Measurements from ENCODE around the gene CLMN. TPM values are rescaled to one million over a fixed set of nuclear protein-coding genes. Genes with fewer than 3 reads are reported as not detected.

The CLMN gene
- total and polyA plus RNA-seq, 9 of the 15 experiments (the other 6 are each of a cell fraction or from before 2014, with no cell fraction given): 0.01 to 0.18 (median 0.07) TPM; not detected in 4

GRCh38 chr14:95293449-95293848, 26.3 kb downstream of the CLMN start (continued):
- TF ChIP-seq SRSF7 (optimal IDR thresholded peaks at IDR 0.05; ENCODE audit: low read depth, low read length) (no peak), AFF1 (IDR thresholded peaks at IDR 0.05; ENCODE audit: low read depth in 1 of 2, partially characterized antibody in 2 of 2) (no peak), RNF2 (IDR thresholded peaks at IDR 0.05) (no peak), UBTF (IDR thresholded peaks at IDR 0.05; ENCODE audit: borderline replicate concordance in 1 of 2, low read depth in 2 of 2, low read length in 2 of 2) (no peak), HNRNPL (IDR thresholded peaks at IDR 0.05; ENCODE audit: low read depth, low read length) (no peak)

Measured in K562 (cell line).